ENCODE measurements around the gene PRR23C.
"Not testable (repeated sequence)": the region's sequence is repeated elsewhere in the genome, so short reads cannot be mapped to it uniquely, and the experiment has no call there.

The PRR23C gene

DNA sequence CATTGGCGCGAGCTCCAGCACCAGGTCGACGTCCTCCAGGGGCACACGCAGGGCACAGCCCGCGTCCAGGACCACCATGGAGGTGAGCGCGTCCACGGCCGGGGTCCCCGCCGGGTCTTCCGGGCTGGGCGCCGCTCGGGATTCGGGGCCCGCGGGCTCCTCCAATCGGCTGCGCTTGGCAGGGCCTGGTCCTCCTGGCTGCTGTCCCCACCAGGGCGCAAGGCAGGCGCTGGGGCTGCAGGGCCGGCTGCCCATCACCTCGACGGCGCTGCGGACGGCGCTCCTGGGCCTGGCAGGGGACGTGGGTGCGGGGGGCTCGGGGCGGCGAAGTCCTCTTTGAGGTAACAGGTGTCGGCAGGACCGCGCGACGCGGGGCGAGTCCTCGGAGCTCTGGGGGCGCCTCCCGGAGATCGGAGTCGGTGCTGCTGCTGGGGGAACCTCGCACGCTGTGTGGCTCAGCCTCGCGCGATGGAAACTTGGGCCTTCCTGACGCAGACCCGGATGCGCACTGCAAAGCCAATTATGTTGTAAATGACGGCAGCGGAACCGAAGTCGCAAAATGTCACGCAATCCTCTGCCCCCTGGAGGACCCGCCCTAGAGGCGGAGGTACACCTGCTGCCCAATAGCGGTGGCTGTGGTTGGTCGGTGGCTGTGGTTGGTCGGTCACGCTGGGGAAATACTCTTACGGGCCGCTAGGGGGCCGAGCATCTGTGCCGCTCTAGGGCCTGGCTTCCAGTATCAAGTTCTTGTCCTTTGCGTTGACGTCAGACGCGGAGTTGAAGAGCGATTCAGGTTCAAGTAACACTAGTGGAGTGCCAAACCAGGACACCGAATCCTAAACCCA is at the start of gene PRR23C:
Gene PRR23C, minus strand, starts transcription at position 527 of the 845 bp plus-strand sequence. Its CDS starts 272 bp downstream, at position 255.
- no peak for DNase-seq (ENCODE audit: low spot score)

DNA sequence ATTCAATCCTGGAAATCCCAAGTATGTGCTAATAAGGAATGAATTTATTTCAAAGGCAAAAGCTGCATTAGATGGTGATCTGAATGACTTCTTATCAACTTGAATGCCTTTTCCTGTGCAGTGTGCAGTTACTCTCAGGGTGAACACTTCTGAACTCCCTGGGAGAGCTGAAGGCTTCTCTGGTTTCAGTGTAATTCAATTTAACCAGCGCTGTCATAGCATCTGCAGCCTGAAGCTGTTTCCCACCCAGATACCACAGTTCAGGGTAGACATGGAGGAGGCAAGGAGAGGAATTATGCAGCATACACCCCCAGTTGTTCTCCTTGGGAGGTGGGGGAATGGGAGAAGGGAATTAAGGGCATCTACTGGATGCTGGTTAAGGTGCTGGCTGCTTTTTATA is 49.1 kb upstream of the PRR23C start:
- no peak for DNase-seq (ENCODE audit: low spot score)

GRCh38 chr3:139088462-139089324 is 44.0 kb upstream of the PRR23C start:
- DNase-seq (ENCODE audit: low spot score), result no peak

GRCh38 chr3:139087621-139088020 is 42.9 kb upstream of the PRR23C start:
- DNase-seq (ENCODE audit: low spot score), result no peak

- no peak for DNase-seq (ENCODE audit: low spot score)
Observed at GRCh38 chr3:139084176-139084575, 39.5 kb upstream of the PRR23C start.

DNA sequence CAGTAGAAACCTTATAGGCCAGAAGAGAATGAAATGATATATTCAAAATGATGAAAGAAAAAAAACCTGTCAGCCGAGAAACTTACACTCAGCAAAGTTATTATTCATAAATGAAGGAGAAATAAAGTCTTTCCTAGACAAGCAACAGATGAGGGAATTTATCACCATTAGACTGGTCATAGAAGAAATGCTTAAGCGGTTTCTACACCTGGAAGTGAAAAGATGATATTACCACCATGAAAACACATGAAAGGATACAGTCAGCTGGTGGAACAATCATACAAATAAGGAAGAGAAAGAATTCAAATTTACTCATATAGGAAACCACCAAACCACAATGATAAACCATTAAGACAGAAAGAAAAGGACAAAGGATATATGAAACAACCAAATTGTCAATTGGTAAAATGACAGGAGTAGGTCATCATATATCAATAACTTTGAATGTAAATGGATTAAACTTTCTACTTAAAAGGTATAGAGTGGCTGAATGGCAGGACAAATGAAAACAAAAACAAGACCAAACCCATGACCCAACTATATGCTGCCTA is 29.9 kb upstream of the PRR23C start:
- DNase-seq (ENCODE audit: low spot score), result no peak

- DNase-seq (ENCODE audit: low spot score), result no peak
Observed at GRCh38 chr3:139062918-139063317, 18.2 kb upstream of the PRR23C start.

GRCh38 chr3:139052802-139053600 is 8.3 kb upstream of the PRR23C start:
- no peak for DNase-seq (ENCODE audit: low spot score)

GRCh38 chr3:139043554-139044365 is 932 bp downstream of the PRR23C start:
- no peak for DNase-seq (ENCODE audit: low spot score)

DNA sequence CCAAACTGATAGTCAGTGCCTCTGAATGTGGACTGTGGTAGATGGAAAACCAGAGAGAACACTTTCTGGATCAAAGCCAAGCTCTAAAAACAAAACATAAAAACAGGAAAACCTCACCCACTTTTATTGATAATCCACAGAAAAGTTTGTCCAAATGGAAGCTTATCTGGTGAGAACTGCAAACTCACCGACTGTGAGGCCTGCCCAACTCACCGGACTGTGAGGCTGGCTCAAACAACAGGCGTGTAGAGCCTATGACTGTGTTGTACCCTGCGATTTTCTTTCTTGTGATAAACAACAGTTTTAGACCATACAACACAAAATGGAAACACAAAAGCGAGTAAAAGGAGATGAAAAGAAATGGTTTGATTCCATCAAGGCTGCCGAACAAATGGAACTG is 7.2 kb downstream of the PRR23C start:
- no peak for DNase-seq (ENCODE audit: low spot score)

GRCh38 chr3:139032326-139033002 is 12.2 kb downstream of the PRR23C start:
- no peak for DNase-seq (ENCODE audit: low spot score)

- DNase-seq (ENCODE audit: low spot score), result not testable (repeated sequence)
Observed at GRCh38 chr3:139030576-139030975, 14.1 kb downstream of the PRR23C start.

GRCh38 chr3:139024968-139025367 is 19.7 kb downstream of the PRR23C start:
- DNase-seq (ENCODE audit: low spot score), result no peak

GRCh38 chr3:139020868-139021234 is 23.8 kb downstream of the PRR23C start, which contains the start of gene PRR23B:
Gene PRR23B (minus strand): TSS chr3:139020926. CDS start chr3:139020661, 265 bp downstream.
- no peak for DNase-seq (ENCODE audit: low spot score)

DNA sequence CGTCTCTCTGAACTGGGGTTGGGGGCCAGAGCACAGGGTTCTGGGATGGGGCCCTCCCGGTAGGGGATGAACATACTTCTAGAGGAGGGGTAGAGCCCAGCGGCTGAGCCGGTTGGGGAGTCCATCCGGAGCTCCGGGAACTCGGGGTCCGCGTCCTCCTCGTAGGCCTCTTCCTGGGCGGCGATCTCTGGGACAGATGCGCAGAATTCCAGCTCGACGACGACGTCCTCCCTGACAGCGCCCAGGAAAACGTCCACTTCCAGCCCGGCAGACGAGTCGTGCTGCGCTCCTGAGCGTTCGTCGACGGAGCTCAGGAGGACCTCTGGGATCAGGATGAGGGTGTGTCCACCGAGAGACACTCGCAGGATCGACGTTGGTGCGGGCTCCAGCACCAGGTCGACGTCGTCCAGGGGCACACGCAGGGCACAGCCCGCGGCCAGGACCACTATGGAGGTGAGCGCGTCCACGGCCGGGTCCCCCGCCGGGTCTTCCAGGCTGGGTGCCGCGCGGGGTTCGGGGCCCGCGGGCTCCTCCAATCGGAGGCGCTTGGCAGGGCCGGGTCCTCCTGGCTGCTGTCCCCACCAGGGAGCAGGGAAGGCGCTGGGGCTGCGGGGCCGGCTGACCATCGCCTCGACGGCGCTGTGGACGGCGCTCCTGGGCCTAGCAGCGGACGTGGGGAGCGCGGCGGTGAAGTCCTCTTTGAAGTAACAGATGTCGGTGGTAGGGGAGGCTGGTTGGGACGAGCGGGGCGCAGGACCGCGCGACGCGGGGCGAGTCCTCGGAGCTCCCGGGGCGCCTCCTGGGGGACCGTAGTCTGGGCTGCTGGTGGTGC is 24.4 kb downstream of the PRR23C start:
- no peak for DNase-seq (ENCODE audit: low spot score)

GRCh38 chr3:139016430-139017048 is 28.2 kb downstream of the PRR23C start:
- DNase-seq (ENCODE audit: low spot score), result no peak

DNA sequence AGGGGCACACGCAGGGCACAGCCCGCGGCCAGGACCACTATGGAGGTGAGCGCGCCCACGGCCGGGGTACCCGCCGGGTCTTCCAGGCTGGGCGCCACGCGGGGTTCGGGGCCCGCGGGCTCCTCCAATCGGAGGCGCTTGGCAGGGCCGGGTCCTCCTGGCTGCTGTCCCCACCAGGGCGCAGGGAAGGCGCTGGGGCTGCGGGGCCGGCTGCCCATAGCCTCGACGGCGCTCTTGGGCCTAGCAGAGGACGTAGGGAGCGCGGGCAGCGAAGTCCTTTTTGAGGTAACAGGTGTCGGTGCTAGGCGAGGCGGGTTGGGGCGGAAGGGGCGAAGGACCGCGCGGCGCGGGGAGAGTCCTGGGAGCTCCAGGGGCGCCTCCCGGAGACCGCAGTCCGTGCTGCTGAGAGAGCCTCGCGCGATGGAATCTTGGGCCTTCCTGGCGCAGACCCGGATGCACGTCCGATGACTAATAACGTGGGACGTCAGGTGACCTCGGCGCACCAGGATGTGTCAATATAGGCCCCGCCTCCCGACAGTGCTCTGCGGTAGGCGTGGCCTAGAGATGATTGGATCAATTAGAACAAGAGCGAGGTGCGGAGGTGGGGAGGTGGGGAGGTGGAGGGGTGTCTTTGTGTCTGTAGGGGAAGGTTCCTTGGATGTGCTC is 38.5 kb downstream of the PRR23C start, which contains the start of gene PRR23A:
Gene PRR23A, minus strand, starts transcription at position 218 of the 666 bp plus-strand sequence. Its CDS starts 0 bp downstream, at position 218.
- no peak for DNase-seq (ENCODE audit: low spot score)

- no peak for DNase-seq (ENCODE audit: low spot score)
Observed at GRCh38 chr3:139005356-139005993, 39.2 kb downstream of the PRR23C start.

Measured in CD4-positive, alpha-beta T cell treated with Interleukin-2 at 100 ng/mL for 4 hours (primary cell).